Lower leg skin (tissue), 3 donors: ENCODE measurements around the gene CENPO.

Source experiments
- CTCF ChIP-seq, 3 donors: fragments of 450-650 bp; IDR thresholded peaks; one replicate each; pipeline ENCODE4 v1.5.1; 2016; ENCODE audit warnings: antibody characterized with exemption in 3 of 3, mild to moderate bottlenecking in 3 of 3, moderate library complexity in 2 of 3
- POLR2A ChIP-seq, 2 donors: fragments of 450-650 bp; IDR thresholded peaks; one replicate each; pipeline ENCODE4 v1.6.1; 2016 to 2017; ENCODE audit warnings: antibody characterized with exemption in 2 of 2, mild to moderate bottlenecking in 1 of 2, moderate library complexity in 1 of 2

GRCh38 chr2:24747299-24747698 lies 45.9 kb upstream of the CENPO start:
- no peak for TF ChIP-seq POLR2A (IDR thresholded peaks at IDR 0.05)
- no peak for TF ChIP-seq CTCF (IDR thresholded peaks at IDR 0.05)
